ENCODE results near the gene TPRG1. TPM values are rescaled to one million over a fixed set of nuclear protein-coding genes. Genes with fewer than 3 reads are reported as not detected.

Gene TPRG1
- total and polyA plus RNA-seq, 2 of the 4 experiments (the other 2 are of a cell fraction): 0.17 TPM; not detected in 1

DNA sequence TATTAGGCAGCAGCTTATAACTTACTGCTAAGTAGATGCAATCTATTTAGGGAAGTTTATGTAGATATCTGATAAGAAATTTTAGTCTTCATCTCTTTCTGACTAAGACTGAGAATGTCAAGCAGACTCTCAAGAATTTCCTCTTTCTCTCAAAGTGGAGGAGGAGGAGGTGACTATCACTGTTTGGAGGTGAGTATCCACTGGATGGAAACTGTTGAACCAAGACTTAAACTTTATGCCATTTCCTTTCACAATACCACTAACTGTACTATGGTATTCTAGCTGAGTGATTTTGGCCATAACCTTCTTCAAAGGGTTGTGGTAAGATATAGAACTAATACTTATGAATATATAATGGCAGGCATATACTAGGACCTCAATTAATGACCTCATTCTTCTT is 64.6 kb downstream of the TPRG1 start:
- Histone ChIP-seq H4K5ac (ENCODE audit: low read depth, low read length) (no peak overlapping the region), H3K14ac (replicated peaks; ENCODE audit: low read depth, low read length) (no peak overlapping the region), H3K27me3 (ENCODE audit: control insufficient read depth, insufficient read depth, low read length) (peaks cover 7% of the 10 kb centered on the region), H4K20me1 (ENCODE audit: insufficient read depth, low read length) (no peaks in the 10 kb centered on the region), H3K18ac (ENCODE audit: low read depth, low read length) (no peak overlapping the region), H2AFZ (replicated peaks; ENCODE audit: low read length, poor library complexity) (no peak overlapping the region), H3K23ac (ENCODE audit: low read depth, low read length) (no peak overlapping the region), H4K91ac (ENCODE audit: insufficient read depth, low read depth, low read length) (no peak overlapping the region), H3K56ac (ENCODE audit: extremely low read depth, insufficient read depth, low read length) (no peak overlapping the region), H3K4me1 (ENCODE audit: control insufficient read depth, insufficient read depth, low read length) (no peaks in the 10 kb centered on the region), H3K4ac (ENCODE audit: low read depth, low read length) (no peak overlapping the region), H2AK5ac (ENCODE audit: low read depth, low read length) (no peak overlapping the region), H2AK9ac (replicated peaks; ENCODE audit: low read depth, low read length, poor library complexity) (no peak overlapping the region), H2BK15ac (ENCODE audit: low read depth, low read length) (no peak overlapping the region), H3K9ac (ENCODE audit: low read depth, low read length) (no peak overlapping the region), H3K9me1 (ENCODE audit: insufficient read depth, low read length) (no peaks in the 10 kb centered on the region), H2BK120ac (ENCODE audit: low read depth, low read length) (no peak overlapping the region), H3K4me2 (ENCODE audit: low read depth, low read length) (no peak overlapping the region), H3K9me3 (ENCODE audit: control insufficient read depth, insufficient read depth, low read length) (no peaks in the 10 kb centered on the region), H4K8ac (ENCODE audit: low read depth in 2 of 2, low read length in 2 of 2) (no peak overlapping the region), H3K27ac (ENCODE audit: insufficient read depth, low read length) (no peak overlapping the region), H3K4me3 (ENCODE audit: insufficient read depth, low read depth, low read length) (no peak overlapping the region), H2BK20ac (ENCODE audit: low read depth, low read length) (no peak overlapping the region), H2BK5ac (ENCODE audit: low read depth, low read length, poor library complexity, severe bottlenecking) (no peak overlapping the region), H3K36me3 (ENCODE audit: control insufficient read depth, insufficient read depth, low read length) (no peaks in the 10 kb centered on the region), H3K79me1 (ENCODE audit: low read depth in 1 of 2, low read length in 2 of 2) (no peaks in the 10 kb centered on the region)
- in situ Hi-C loops (cut with MboI; ENCODE audit: low sequenced_read_pairs): loop anchor here (25.0 kb wide), 1 partner anchor 1524 kb away; the partner anchor contains the start of gene RTP2
- ATAC-seq (ENCODE audit: low read depth): no peak
- no peak for DNase-seq
- dilution Hi-C loops (cut with HindIII; ENCODE audit: low sequenced_read_pairs, unreplicated experiment): no loop called here
- intact Hi-C loops (cut with micrococcal nuclease): no loop called here
- TF ChIP-seq MAZ (IDR thresholded peaks at IDR 0.05; ENCODE audit: borderline replicate concordance, low read depth, low read length): no peak
- no peak for TF ChIP-seq POLR2A (IDR thresholded peaks at IDR 0.05; ENCODE audit: low read depth, low read length)
- no peak for TF ChIP-seq MAFK (IDR thresholded peaks at IDR 0.05; ENCODE audit: low read depth, low read length)
- no peak for TF ChIP-seq RCOR1 (IDR thresholded peaks at IDR 0.05; ENCODE audit: insufficient replicate concordance, low read length)
- TF ChIP-seq CEBPB (IDR thresholded peaks at IDR 0.05; ENCODE audit: low read depth, low read length): no peak
- no peak for TF ChIP-seq RAD21 (IDR thresholded peaks at IDR 0.05; ENCODE audit: low read length)
- TF ChIP-seq BHLHE40 (IDR thresholded peaks at IDR 0.05; ENCODE audit: low read depth, low read length): no peak
- TF ChIP-seq, protein P1, sequence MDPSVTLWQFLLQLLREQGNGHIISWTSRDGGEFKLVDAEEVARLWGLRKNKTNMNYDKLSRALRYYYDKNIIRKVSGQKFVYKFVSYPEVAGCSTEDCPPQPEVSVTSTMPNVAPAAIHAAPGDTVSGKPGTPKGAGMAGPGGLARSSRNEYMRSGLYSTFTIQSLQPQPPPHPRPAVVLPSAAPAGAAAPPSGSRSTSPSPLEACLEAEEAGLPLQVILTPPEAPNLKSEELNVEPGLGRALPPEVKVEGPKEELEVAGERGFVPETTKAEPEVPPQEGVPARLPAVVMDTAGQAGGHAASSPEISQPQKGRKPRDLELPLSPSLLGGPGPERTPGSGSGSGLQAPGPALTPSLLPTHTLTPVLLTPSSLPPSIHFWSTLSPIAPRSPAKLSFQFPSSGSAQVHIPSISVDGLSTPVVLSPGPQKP (IDR thresholded peaks at IDR 0.05; ENCODE audit: borderline replicate concordance, low read depth, low read length): no peak
- no peak for TF ChIP-seq CHD1 (IDR thresholded peaks at IDR 0.05; ENCODE audit: low read depth, low read length)
- TF ChIP-seq RFX5 (IDR thresholded peaks at IDR 0.05; ENCODE audit: low read depth, low read length): no peak
- no peak for TF ChIP-seq USF2 (IDR thresholded peaks at IDR 0.05; ENCODE audit: low read depth, low read length)
- ChIA-PET POLR2A (ENCODE audit: unreplicated experiment) (no interaction called here), CTCF (no interaction called here)
- BruUV-seq (replicated peaks): no TSS peak
